GM06990 (cell line): Measurements from ENCODE around the gene C2CD2.

ENCODE experiments used
- DNase-seq: peaks from one replicate; pipeline ENCODE4 v3.0.0-alpha.2; 2011; ENCODE audit not compliant: insufficient read length; ENCODE audit errors: extremely low read depth
- H3K27me3 ChIP-seq: replicated peaks from 2 replicates; pipeline ENCODE4 v1.6.0; 2011; ENCODE audit warnings: low read length; ENCODE audit not compliant: control insufficient read depth, insufficient read depth
- H3K36me3 ChIP-seq: 2 replicates; pipeline ENCODE4 v1.5.1; 2011; ENCODE audit warnings: low read length; ENCODE audit not compliant: control insufficient read depth, insufficient read depth
- H3K4me3 ChIP-seq: replicated peaks from 2 replicates; pipeline ENCODE4 v1.5.1; 2011; ENCODE audit warnings: low read depth, mild to moderate bottlenecking, control low read depth, low read length
- CTCF ChIP-seq: IDR thresholded peaks from 2 replicates; pipeline ENCODE4 v1.5.1; 2011; ENCODE audit warnings: low read length, control low read depth, mild to moderate bottlenecking, inconsistent platforms; ENCODE audit not compliant: insufficient read depth, poor library complexity, severe bottlenecking

The C2CD2 gene

GRCh38 chr21:41929248-41929647 is 24.6 kb downstream of the C2CD2 start:
- DNase-seq: no peak
- Histone ChIP-seq H3K4me3 (no peak overlapping the region), H3K27me3 (no peaks in the 10 kb centered on the region), H3K36me3 (no peaks in the 10 kb centered on the region)
- TF ChIP-seq CTCF: no peak

- TF ChIP-seq CTCF: no peak
Observed at GRCh38 chr21:41928621-41929220, 25.1 kb downstream of the C2CD2 start.

GRCh38 chr21:41927727-41928409 is 25.9 kb downstream of the C2CD2 start:
- TF ChIP-seq CTCF: no peak
- Histone ChIP-seq H3K4me3 (no peak overlapping the region), H3K27me3 (no peaks in the 10 kb centered on the region), H3K36me3 (no peaks in the 10 kb centered on the region)
- peak; percentile 67 for DNase-seq

More at GRCh38 chr21:41928621-41929220, 25.1 kb downstream of the C2CD2 start:
- no peaks in the 10 kb centered on the region for H3K36me3 ChIP-seq
- peak; percentile 67 for DNase-seq
- H3K4me3 ChIP-seq: no peak overlapping the region
- H3K27me3 ChIP-seq: no peaks in the 10 kb centered on the region

- H3K27me3 ChIP-seq: no peaks in the 10 kb centered on the region
- no peak for DNase-seq
- H3K36me3 ChIP-seq: no peaks in the 10 kb centered on the region
- H3K4me3 ChIP-seq: peak overlapping the region; percentile 60
- TF ChIP-seq CTCF: no peak
Observed at GRCh38 chr21:41926807-41927171, 27.0 kb downstream of the C2CD2 start.

- Histone ChIP-seq H3K36me3 (no peaks in the 10 kb centered on the region), H3K27me3 (no peaks in the 10 kb centered on the region), H3K4me3 (peak overlapping the region; percentile 60)
- no peak for TF ChIP-seq CTCF
- peak; percentile 49 for DNase-seq
Observed at GRCh38 chr21:41926117-41926806, 27.6 kb downstream of the C2CD2 start.
